Suppressor macrophage treated with lipopolysaccharide for 4 hours (primary cell): ENCODE measurements around the gene KCNT2.
"Not testable (repeated sequence)": the region's sequence is repeated elsewhere in the genome, so short reads cannot be mapped to it uniquely, and the experiment has no call there.

Experiments
- DNase-seq: peaks from one replicate; pipeline ENCODE4 v3.0.0-alpha.2; 2020

KCNT2 gene

GRCh38 chr1:196608390-196609369 is at the start of gene KCNT2:
Gene KCNT2 (minus strand): TSS chr1:196608440. CDS start chr1:196608309, 131 bp downstream.
- no peak for DNase-seq

GRCh38 chr1:196655494-196655893 is 47.3 kb upstream of the KCNT2 start:
- DNase-seq, result no peak

- no peak for DNase-seq
These were observed 46.8 kb upstream of the KCNT2 start for GRCh38 chr1:196655071-196655470.

GRCh38 chr1:196654271-196654670 is 46.0 kb upstream of the KCNT2 start:
- no peak for DNase-seq

GRCh38 chr1:196651637-196652215 is 43.5 kb upstream of the KCNT2 start, which contains the start of gene CFH:
Gene CFH (plus strand): TSS chr1:196652043. CDS start chr1:196652118, 75 bp downstream.
- peak; percentile 37 for DNase-seq

- no peak for DNase-seq
These were observed 42.8 kb upstream of the KCNT2 start for GRCh38 chr1:196651079-196651478.

GRCh38 chr1:196650403-196650802 is 42.2 kb upstream of the KCNT2 start:
- no peak for DNase-seq

GRCh38 chr1:196649990-196650389 is 41.8 kb upstream of the KCNT2 start:
- DNase-seq, result no peak

GRCh38 chr1:196640976-196641375 is 32.7 kb upstream of the KCNT2 start:
- no peak for DNase-seq

GRCh38 chr1:196639291-196639690 is 31.1 kb upstream of the KCNT2 start:
- not testable (repeated sequence) for DNase-seq

GRCh38 chr1:196638466-196638865 is 30.2 kb upstream of the KCNT2 start:
- no peak for DNase-seq

- no peak for DNase-seq
These were observed 29.4 kb upstream of the KCNT2 start for GRCh38 chr1:196637606-196638005.

- DNase-seq, result no peak
These were observed 20.6 kb upstream of the KCNT2 start for GRCh38 chr1:196628838-196629237.

GRCh38 chr1:196623079-196623478 is 14.8 kb upstream of the KCNT2 start:
- DNase-seq, result no peak

- DNase-seq, result no peak
These were observed 11.5 kb upstream of the KCNT2 start for GRCh38 chr1:196619721-196620120.

- DNase-seq, result no peak
These were observed 3.6 kb upstream of the KCNT2 start for GRCh38 chr1:196611873-196612272.

- no peak for DNase-seq
These were observed 1.1 kb upstream of the KCNT2 start for GRCh38 chr1:196609370-196609737.

- DNase-seq, result no peak
These were observed 259 bp downstream of the KCNT2 start for GRCh38 chr1:196607981-196608380.

GRCh38 chr1:196603651-196604050 is 4.6 kb downstream of the KCNT2 start:
- no peak for DNase-seq

- DNase-seq, result no peak
These were observed 9.1 kb downstream of the KCNT2 start for GRCh38 chr1:196598942-196599748.

GRCh38 chr1:196594700-196595099 is 13.5 kb downstream of the KCNT2 start:
- no peak for DNase-seq

- no peak for DNase-seq
These were observed 14.3 kb downstream of the KCNT2 start for GRCh38 chr1:196593955-196594354.

- no peak for DNase-seq
These were observed 17.3 kb downstream of the KCNT2 start for GRCh38 chr1:196590959-196591358.
